ENCODE measurements around the gene DCAF4.

GRCh38 chr14:72876710-72877063 lies 49.6 kb upstream of the DCAF4 start:
- no peak for TF ChIP-seq PBX3 (IDR thresholded peaks at IDR 0.05)
- TF ChIP-seq SIN3A (IDR thresholded peaks at IDR 0.05; ENCODE audit: borderline replicate concordance, low read depth, low read length) = no peak
- no peak for TF ChIP-seq USF2 (IDR thresholded peaks at IDR 0.05; ENCODE audit: borderline replicate concordance, low read depth, low read length)
- TF ChIP-seq CTCF (IDR thresholded peaks at IDR 0.05) = no peak
- TF ChIP-seq EP300 (IDR thresholded peaks at IDR 0.05; ENCODE audit: borderline replicate concordance in 1 of 2, low read depth in 1 of 2, low read length in 1 of 2) = no peak
- no peak for TF ChIP-seq CHD2 (IDR thresholded peaks at IDR 0.05; ENCODE audit: low read length, partially characterized antibody)
- TF ChIP-seq TAF1 (IDR thresholded peaks at IDR 0.05; ENCODE audit: borderline replicate concordance, low read depth, low read length) = no peak
- TF ChIP-seq YY1 (IDR thresholded peaks at IDR 0.05; ENCODE audit: low read depth) = no peak
